Measurements from ENCODE around the gene NFATC2. TPM values are rescaled to one million over a fixed set of nuclear protein-coding genes. Genes with fewer than 3 reads are reported as not detected.

NFATC2 gene
- total RNA-seq, 1 experiment from 2014 or later = not detected

- H3K27ac ChIP-seq = no peak overlapping the region
- H3K36me3 ChIP-seq = no peaks in the 10 kb centered on the region
- H3K27me3 ChIP-seq = peaks cover 6% of the 10 kb centered on the region; the same call in 1 of the 2 replicates
- DNase-seq = no peak
- H3K9me3 ChIP-seq (replicated peaks) = no peaks in the 10 kb centered on the region
- peaks cover 15% of the 10 kb centered on the region; the same call in 1 of the 2 replicates for H3K4me1 ChIP-seq
- H3K4me3 ChIP-seq = no peak overlapping the region
Observed at GRCh38 chr20:51525241-51526105, 17.0 kb downstream of the NFATC2 start.

- Histone ChIP-seq H3K27ac (no peak overlapping the region), H3K4me3 (no peak overlapping the region), H3K4me1 (no peaks in the 10 kb centered on the region), H3K9me3 (replicated peaks) (no peaks in the 10 kb centered on the region; the same call in 1 of the 2 replicates), H3K27me3 (peaks cover 9% of the 10 kb centered on the region; the same call in 1 of the 2 replicates), H3K36me3 (no peaks in the 10 kb centered on the region)
- DNase-seq = no peak
Observed at GRCh38 chr20:51523276-51524013, 19.1 kb downstream of the NFATC2 start.

- no peaks in the 10 kb centered on the region for H3K4me1 ChIP-seq
- no peak overlapping the region for H3K4me3 ChIP-seq
- no peaks in the 10 kb centered on the region for H3K36me3 ChIP-seq
- no peak overlapping the region for H3K27ac ChIP-seq
- H3K9me3 ChIP-seq (replicated peaks) = no peaks in the 10 kb centered on the region; the same call in 1 of the 2 replicates
- DNase-seq = no peak
- H3K27me3 ChIP-seq = peaks cover 13% of the 10 kb centered on the region
Observed at GRCh38 chr20:51522207-51522606, 20.3 kb downstream of the NFATC2 start.

- no peaks in the 10 kb centered on the region for H3K36me3 ChIP-seq
- no peaks in the 10 kb centered on the region for H3K4me1 ChIP-seq
- H3K4me3 ChIP-seq = no peak overlapping the region
- H3K9me3 ChIP-seq (replicated peaks) = no peaks in the 10 kb centered on the region; the same call in 1 of the 2 replicates
- no peak for DNase-seq
- no peak overlapping the region for H3K27ac ChIP-seq
- H3K27me3 ChIP-seq = peaks cover 13% of the 10 kb centered on the region; the same call in 1 of the 2 replicates
Observed at GRCh38 chr20:51517839-51518238, 24.7 kb downstream of the NFATC2 start.

GRCh38 chr20:51516855-51517254 is 25.7 kb downstream of the NFATC2 start:
- DNase-seq = no peak
- H3K27ac ChIP-seq = no peak overlapping the region
- H3K9me3 ChIP-seq (replicated peaks) = no peaks in the 10 kb centered on the region; the same call in 1 of the 2 replicates
- no peak overlapping the region for H3K4me3 ChIP-seq
- H3K36me3 ChIP-seq = no peaks in the 10 kb centered on the region
- peaks cover 13% of the 10 kb centered on the region; the same call in 1 of the 2 replicates for H3K27me3 ChIP-seq
- no peaks in the 10 kb centered on the region for H3K4me1 ChIP-seq

GRCh38 chr20:51514836-51515235 is 27.7 kb downstream of the NFATC2 start:
- Histone ChIP-seq H3K4me1 (no peaks in the 10 kb centered on the region), H3K4me3 (no peak overlapping the region), H3K36me3 (no peaks in the 10 kb centered on the region), H3K9me3 (replicated peaks) (no peaks in the 10 kb centered on the region; the same call in 1 of the 2 replicates), H3K27ac (no peak overlapping the region), H3K27me3 (peaks cover 16% of the 10 kb centered on the region)
- no peak for DNase-seq

- Histone ChIP-seq H3K36me3 (no peaks in the 10 kb centered on the region), H3K4me1 (no peaks in the 10 kb centered on the region), H3K9me3 (replicated peaks) (no peaks in the 10 kb centered on the region), H3K27me3 (peaks cover 19% of the 10 kb centered on the region), H3K27ac (no peak overlapping the region), H3K4me3 (no peak overlapping the region)
- no peak for DNase-seq
Observed at GRCh38 chr20:51514249-51514648, 28.3 kb downstream of the NFATC2 start.

GRCh38 chr20:51513545-51513944 is 29.0 kb downstream of the NFATC2 start:
- H3K27ac ChIP-seq = no peak overlapping the region
- no peaks in the 10 kb centered on the region for H3K9me3 ChIP-seq (replicated peaks)
- H3K36me3 ChIP-seq = no peaks in the 10 kb centered on the region
- DNase-seq = no peak
- H3K4me3 ChIP-seq = no peak overlapping the region
- H3K27me3 ChIP-seq = peaks cover 25% of the 10 kb centered on the region
- no peaks in the 10 kb centered on the region for H3K4me1 ChIP-seq

- Histone ChIP-seq H3K27me3 (peaks cover 29% of the 10 kb centered on the region), H3K4me1 (no peaks in the 10 kb centered on the region), H3K4me3 (no peak overlapping the region), H3K27ac (no peak overlapping the region), H3K36me3 (no peaks in the 10 kb centered on the region), H3K9me3 (replicated peaks) (no peaks in the 10 kb centered on the region)
- no peak for DNase-seq
Observed at GRCh38 chr20:51512645-51513044, 29.9 kb downstream of the NFATC2 start.

GRCh38 chr20:51511861-51512619 is 30.5 kb downstream of the NFATC2 start:
- no peaks in the 10 kb centered on the region for H3K9me3 ChIP-seq (replicated peaks)
- no peaks in the 10 kb centered on the region for H3K36me3 ChIP-seq
- no peak for DNase-seq
- peaks cover 29% of the 10 kb centered on the region for H3K27me3 ChIP-seq
- no peak overlapping the region for H3K27ac ChIP-seq
- H3K4me1 ChIP-seq = no peaks in the 10 kb centered on the region
- no peak overlapping the region for H3K4me3 ChIP-seq

- Histone ChIP-seq H3K36me3 (no peaks in the 10 kb centered on the region), H3K9me3 (replicated peaks) (no peaks in the 10 kb centered on the region), H3K4me3 (no peak overlapping the region), H3K4me1 (no peaks in the 10 kb centered on the region), H3K27ac (no peak overlapping the region), H3K27me3 (peaks cover 29% of the 10 kb centered on the region)
- DNase-seq = no peak
Observed at GRCh38 chr20:51510936-51511605, 31.4 kb downstream of the NFATC2 start.

GRCh38 chr20:51510169-51510568 is 32.4 kb downstream of the NFATC2 start:
- Histone ChIP-seq H3K27ac (no peak overlapping the region), H3K4me1 (no peaks in the 10 kb centered on the region), H3K36me3 (no peaks in the 10 kb centered on the region), H3K4me3 (no peak overlapping the region), H3K9me3 (replicated peaks) (no peaks in the 10 kb centered on the region), H3K27me3 (peaks cover 29% of the 10 kb centered on the region)
- DNase-seq = no peak

- Histone ChIP-seq H3K36me3 (no peaks in the 10 kb centered on the region), H3K27me3 (peaks cover 33% of the 10 kb centered on the region), H3K4me1 (no peaks in the 10 kb centered on the region), H3K4me3 (no peak overlapping the region), H3K27ac (no peak overlapping the region), H3K9me3 (replicated peaks) (no peaks in the 10 kb centered on the region)
- no peak for DNase-seq
Observed at GRCh38 chr20:51509208-51509607, 33.3 kb downstream of the NFATC2 start.

GRCh38 chr20:51508780-51509179 is 33.7 kb downstream of the NFATC2 start:
- no peak for DNase-seq
- no peak overlapping the region for H3K27ac ChIP-seq
- peaks cover 34% of the 10 kb centered on the region for H3K27me3 ChIP-seq
- H3K4me1 ChIP-seq = no peaks in the 10 kb centered on the region
- no peaks in the 10 kb centered on the region for H3K9me3 ChIP-seq (replicated peaks)
- H3K4me3 ChIP-seq = no peak overlapping the region
- no peaks in the 10 kb centered on the region for H3K36me3 ChIP-seq
